ENCODE measurements around the gene TSEN2. TPM values are rescaled to one million over a fixed set of nuclear protein-coding genes. Genes with fewer than 3 reads are reported as not detected.

The TSEN2 gene
- total RNA-seq, 1 experiment from 2014 or later: 21.4 TPM

GRCh38 chr3:12489832-12490231 lies 5.6 kb downstream of the TSEN2 start:
- DNase-seq (ENCODE audit: low spot score): peak; percentile 85
- in situ Hi-C loops (cut with HindIII; ENCODE audit: low sequenced_read_pairs): no loop called here

GRCh38 chr3:12490547-12490946 lies 6.3 kb downstream of the TSEN2 start:
- in situ Hi-C loops (cut with HindIII; ENCODE audit: low sequenced_read_pairs): no loop called here
- no peak for DNase-seq (ENCODE audit: low spot score)

- no peak for DNase-seq (ENCODE audit: low spot score)
- in situ Hi-C loops (cut with HindIII; ENCODE audit: low sequenced_read_pairs): no loop called here
These were observed 11.6 kb downstream of the TSEN2 start for GRCh38 chr3:12495749-12496452.

GRCh38 chr3:12496453-12496761 lies 12.1 kb downstream of the TSEN2 start:
- in situ Hi-C loops (cut with HindIII; ENCODE audit: low sequenced_read_pairs): no loop called here
- no peak for DNase-seq (ENCODE audit: low spot score)

GRCh38 chr3:12499474-12499873 lies 15.2 kb downstream of the TSEN2 start:
- in situ Hi-C loops (cut with HindIII; ENCODE audit: low sequenced_read_pairs): no loop called here
- no peak for DNase-seq (ENCODE audit: low spot score)

GRCh38 chr3:12501360-12502020 lies 17.2 kb downstream of the TSEN2 start:
- in situ Hi-C loops (cut with HindIII; ENCODE audit: low sequenced_read_pairs): no loop called here
- no peak for DNase-seq (ENCODE audit: low spot score)

- DNase-seq (ENCODE audit: low spot score): peak; percentile 15
- in situ Hi-C loops (cut with HindIII; ENCODE audit: low sequenced_read_pairs): no loop called here
These were observed 19.1 kb downstream of the TSEN2 start for GRCh38 chr3:12503126-12503957.

GRCh38 chr3:12506201-12506709 lies 22.0 kb downstream of the TSEN2 start:
- no peak for DNase-seq (ENCODE audit: low spot score)

GRCh38 chr3:12507591-12508281 lies 23.5 kb downstream of the TSEN2 start:
- DNase-seq (ENCODE audit: low spot score): no peak
- in situ Hi-C loops (cut with HindIII; ENCODE audit: low sequenced_read_pairs): no loop called here

More at GRCh38 chr3:12506201-12506709, 22.0 kb downstream of the TSEN2 start:
- in situ Hi-C loops (cut with HindIII; ENCODE audit: low sequenced_read_pairs): no loop called here

GRCh38 chr3:12508291-12508700 lies 24.0 kb downstream of the TSEN2 start:
- in situ Hi-C loops (cut with HindIII; ENCODE audit: low sequenced_read_pairs): no loop called here
- no peak for DNase-seq (ENCODE audit: low spot score)

- in situ Hi-C loops (cut with HindIII; ENCODE audit: low sequenced_read_pairs): no loop called here
- no peak for DNase-seq (ENCODE audit: low spot score)
These were observed 25.2 kb downstream of the TSEN2 start for GRCh38 chr3:12509466-12509865.

- in situ Hi-C loops (cut with HindIII; ENCODE audit: low sequenced_read_pairs): no loop called here
- no peak for DNase-seq (ENCODE audit: low spot score)
These were observed 28.3 kb downstream of the TSEN2 start for GRCh38 chr3:12512534-12513118.

- no peak for DNase-seq (ENCODE audit: low spot score)
- in situ Hi-C loops (cut with HindIII; ENCODE audit: low sequenced_read_pairs): no loop called here
These were observed 29.6 kb downstream of the TSEN2 start for GRCh38 chr3:12513694-12514446.

GRCh38 chr3:12515631-12516030 lies 31.4 kb downstream of the TSEN2 start:
- no peak for DNase-seq (ENCODE audit: low spot score)
- in situ Hi-C loops (cut with HindIII; ENCODE audit: low sequenced_read_pairs): no loop called here

- in situ Hi-C loops (cut with HindIII; ENCODE audit: low sequenced_read_pairs): no loop called here
- DNase-seq (ENCODE audit: low spot score): no peak
These were observed 32.6 kb downstream of the TSEN2 start for GRCh38 chr3:12516873-12517272.

- in situ Hi-C loops (cut with HindIII; ENCODE audit: low sequenced_read_pairs): no loop called here
- DNase-seq (ENCODE audit: low spot score): no peak
These were observed 34.2 kb downstream of the TSEN2 start for GRCh38 chr3:12518261-12519028.

- DNase-seq (ENCODE audit: low spot score): no peak
- in situ Hi-C loops (cut with HindIII; ENCODE audit: low sequenced_read_pairs): no loop called here
These were observed 36.7 kb downstream of the TSEN2 start for GRCh38 chr3:12521010-12521409.

GRCh38 chr3:12522721-12523120 lies 38.4 kb downstream of the TSEN2 start:
- in situ Hi-C loops (cut with HindIII; ENCODE audit: low sequenced_read_pairs): no loop called here

More at GRCh38 chr3:12522721-12523120, 38.4 kb downstream of the TSEN2 start:
- DNase-seq (ENCODE audit: low spot score): peak; percentile 44

Data from G401 (cell line).